ENCODE results near the gene MIB1. TPM values are rescaled to one million over a fixed set of nuclear protein-coding genes. Genes with fewer than 3 reads are reported as not detected.

The MIB1 gene
- total RNA-seq, 1 experiment from 2014 or later: 56.1 TPM

GRCh38 chr18:21805771-21806366 is 65.3 kb downstream of the MIB1 start (continued):
- no peak for TF ChIP-seq REST (IDR thresholded peaks at IDR 0.05; ENCODE audit: low read depth)
- TF ChIP-seq SP1 (IDR thresholded peaks at IDR 0.05; ENCODE audit: low read depth): no peak
- TF ChIP-seq ZFX (IDR thresholded peaks at IDR 0.05): no peak
- TF ChIP-seq ATF3 (IDR thresholded peaks at IDR 0.05): no peak
- no peak for TF ChIP-seq ZNF274 (IDR thresholded peaks at IDR 0.05; ENCODE audit: low read depth, low read length)
- no peak for TF ChIP-seq CBX3 (IDR thresholded peaks at IDR 0.05; ENCODE audit: low read depth)

GRCh38 chr18:21808185-21808584 is 67.6 kb downstream of the MIB1 start:
- POLR2A ChIA-PET: no interaction called here

More at GRCh38 chr18:21808185-21808584, 67.6 kb downstream of the MIB1 start:
- H3K9me3 ChIP-seq (ENCODE audit: control insufficient read depth in 1 of 2, insufficient read depth in 1 of 2, low read depth in 1 of 2, low read length in 2 of 2): no peaks in the 10 kb centered on the region
- intact Hi-C loops (cut with micrococcal nuclease): no loop called here
- no peak overlapping the region for H3K27ac ChIP-seq (ENCODE audit: low read depth, low read length)
- no peaks in the 10 kb centered on the region for H3K79me2 ChIP-seq (ENCODE audit: insufficient read depth, low read length)
- H3K9ac ChIP-seq (ENCODE audit: low read length): no peak overlapping the region
- no peak for DNase-seq (ENCODE audit: low read depth, low spot score)
- H3K4me1 ChIP-seq (ENCODE audit: control insufficient read depth in 1 of 2, insufficient read depth in 2 of 2, low read length in 2 of 2): no peaks in the 10 kb centered on the region
- H4K20me1 ChIP-seq (ENCODE audit: insufficient read depth): no peaks in the 10 kb centered on the region
- ATAC-seq: no peak
- no peak for TF ChIP-seq EZH2phosphoT487 (IDR thresholded peaks at IDR 0.05; ENCODE audit: borderline replicate concordance)
- TF ChIP-seq ATF3 (IDR thresholded peaks at IDR 0.05): no peak
- TF ChIP-seq EGR1 (IDR thresholded peaks at IDR 0.05; ENCODE audit: low read depth): no peak
- TF ChIP-seq CEBPB (IDR thresholded peaks at IDR 0.05; ENCODE audit: low read depth): no peak
- TF ChIP-seq CTCF (IDR thresholded peaks at IDR 0.05 in 2 of 3, conservative IDR thresholded peaks at IDR 0.05 in 1 of 3; ENCODE audit: borderline replicate concordance in 1 of 3, insufficient read depth in 1 of 3, low read depth in 2 of 3, low read length in 2 of 3): no peak
- no peak for TF ChIP-seq REST (IDR thresholded peaks at IDR 0.05; ENCODE audit: low read depth)
- TF ChIP-seq TCF7L2 (IDR thresholded peaks at IDR 0.05; ENCODE audit: borderline replicate concordance, extremely low read depth, insufficient read depth, insufficient read length): no peak
- no peak for TF ChIP-seq YY1 (IDR thresholded peaks at IDR 0.05; ENCODE audit: extremely low read depth, insufficient replicate concordance, low read depth, low read length)
- H3K36me3 ChIP-seq (ENCODE audit: control insufficient read depth in 1 of 2, insufficient read depth in 2 of 2, low read length in 2 of 2): peaks cover 3 to 13% of the 10 kb centered on the region in 2 experiments; a peak in 2 of 4 replicates
- no peaks in the 10 kb centered on the region for H3K9me2 ChIP-seq (ENCODE audit: insufficient read depth)
- no TSS peak for BruUV-seq (replicated peaks)
- no peak overlapping the region for H3K4me2 ChIP-seq (ENCODE audit: low read length)
- ChIA-PET CTCF (no interaction called here), RAD21 (ENCODE audit: low non-redundant PET in 1 of 2, low total read pairs in 2 of 2, uncharacterized antibody in 2 of 2, unreplicated experiment in 2 of 2) (no interaction called here)
- H3K27me3 ChIP-seq (ENCODE audit: insufficient read depth, low read length): no peaks in the 10 kb centered on the region
- H2AFZ ChIP-seq (ENCODE audit: low read depth, low read length, poor library complexity, severe bottlenecking): no peak overlapping the region
- H3K4me3 ChIP-seq (replicated peaks in 1 of 2; ENCODE audit: low read depth in 1 of 2, low read length in 2 of 2): no peak overlapping the region

Measured in HCT116 (cell line).